ENCODE results near the gene RIPK1.

RIPK1 gene

DNA sequence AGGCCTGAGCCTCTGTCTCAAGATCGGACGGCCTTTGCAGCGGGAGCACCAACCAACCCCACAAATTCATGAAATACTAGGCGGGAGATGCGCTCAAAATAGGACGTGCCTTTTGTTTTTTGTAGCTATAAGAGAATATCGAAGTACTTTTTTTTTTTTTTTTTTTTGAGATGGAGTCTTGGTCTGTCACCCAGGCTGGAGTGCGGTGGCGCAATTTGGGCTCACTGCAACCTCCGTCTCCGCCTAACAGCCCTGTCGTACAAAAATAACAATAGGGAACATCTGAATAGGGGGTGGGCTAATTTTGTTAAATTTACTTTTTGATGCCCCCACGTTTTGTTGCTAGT, 94.9 kb downstream of the RIPK1 start:
- no peak for DNase-seq (ENCODE audit: low read depth)

- no peak for DNase-seq (ENCODE audit: low read depth)
Observed at GRCh38 chr6:3164388-3164787, 96.1 kb downstream of the RIPK1 start.

Measured in GM04504 (cell line).